HG02623 (cell line): ENCODE data around the gene KYAT1.

Experiments
- ATAC-seq: cut with Tn5 transposase; IDR thresholded peaks from one replicate; pipeline ENCODE4 v1.9.1; 2021; ENCODE audit warnings: moderate library complexity; ENCODE audit not compliant: unreplicated experiment

The KYAT1 gene

DNA sequence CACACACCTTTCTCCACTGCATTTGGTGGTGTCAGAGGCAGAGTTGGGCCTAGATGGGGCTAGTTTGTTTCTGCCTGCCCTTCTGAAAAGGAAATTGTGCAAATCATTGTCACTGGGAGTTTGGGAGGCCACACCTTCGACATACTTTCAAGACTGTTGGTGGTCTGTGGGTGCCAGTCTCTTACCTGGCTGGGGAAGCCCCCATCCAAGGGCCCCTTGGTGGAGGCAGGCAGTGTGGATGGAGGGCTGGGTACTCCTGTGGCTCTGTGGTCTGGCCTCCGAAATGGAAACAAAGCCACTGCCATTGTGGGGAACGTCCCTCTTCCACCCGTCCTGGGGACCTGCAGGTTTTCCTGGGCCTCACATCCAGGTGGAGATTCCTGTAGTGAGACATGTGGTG is 28.1 kb upstream of the KYAT1 start:
- no peak for ATAC-seq

DNA sequence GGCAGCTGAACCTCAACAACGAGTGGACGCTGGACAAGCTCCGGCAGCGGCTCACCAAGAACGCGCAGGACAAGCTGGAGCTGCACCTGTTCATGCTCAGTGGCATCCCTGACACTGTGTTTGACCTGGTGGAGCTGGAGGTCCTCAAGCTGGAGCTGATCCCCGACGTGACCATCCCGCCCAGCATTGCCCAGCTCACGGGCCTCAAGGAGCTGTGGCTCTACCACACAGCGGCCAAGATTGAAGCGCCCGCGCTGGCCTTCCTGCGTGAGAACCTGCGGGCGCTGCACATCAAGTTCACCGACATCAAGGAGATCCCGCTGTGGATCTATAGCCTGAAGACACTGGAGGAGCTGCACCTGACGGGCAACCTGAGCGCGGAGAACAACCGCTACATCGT is 26.6 kb upstream of the KYAT1 start:
- ATAC-seq, result no peak

DNA sequence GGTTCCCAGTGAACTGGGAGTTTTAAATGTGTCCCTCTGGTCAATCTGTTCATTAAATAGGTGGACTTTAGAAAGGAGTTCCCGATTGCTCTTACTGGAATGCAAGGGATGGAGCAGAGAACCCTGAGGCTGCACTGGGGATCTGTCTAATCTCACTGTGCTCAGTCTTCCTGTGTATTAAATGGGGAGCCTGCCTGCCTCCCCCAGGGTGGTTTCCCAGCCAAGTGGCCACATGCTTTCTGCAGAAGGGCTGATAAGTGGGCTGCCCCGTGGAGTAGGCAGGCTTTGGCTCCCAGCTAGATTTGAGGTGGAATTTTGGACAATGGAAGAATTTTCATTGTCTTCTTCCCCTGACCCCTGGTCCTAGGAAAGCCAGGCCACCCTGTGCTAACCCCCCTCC is 25.0 kb upstream of the KYAT1 start:
- no peak for ATAC-seq

GRCh38 chr9:128905964-128906363 is 24.2 kb upstream of the KYAT1 start:
- ATAC-seq, result no peak

- no peak for ATAC-seq
Measured at GRCh38 chr9:128903871-128904620, 22.3 kb upstream of the KYAT1 start.

GRCh38 chr9:128903079-128903461 is 21.3 kb upstream of the KYAT1 start:
- ATAC-seq, result no peak

DNA sequence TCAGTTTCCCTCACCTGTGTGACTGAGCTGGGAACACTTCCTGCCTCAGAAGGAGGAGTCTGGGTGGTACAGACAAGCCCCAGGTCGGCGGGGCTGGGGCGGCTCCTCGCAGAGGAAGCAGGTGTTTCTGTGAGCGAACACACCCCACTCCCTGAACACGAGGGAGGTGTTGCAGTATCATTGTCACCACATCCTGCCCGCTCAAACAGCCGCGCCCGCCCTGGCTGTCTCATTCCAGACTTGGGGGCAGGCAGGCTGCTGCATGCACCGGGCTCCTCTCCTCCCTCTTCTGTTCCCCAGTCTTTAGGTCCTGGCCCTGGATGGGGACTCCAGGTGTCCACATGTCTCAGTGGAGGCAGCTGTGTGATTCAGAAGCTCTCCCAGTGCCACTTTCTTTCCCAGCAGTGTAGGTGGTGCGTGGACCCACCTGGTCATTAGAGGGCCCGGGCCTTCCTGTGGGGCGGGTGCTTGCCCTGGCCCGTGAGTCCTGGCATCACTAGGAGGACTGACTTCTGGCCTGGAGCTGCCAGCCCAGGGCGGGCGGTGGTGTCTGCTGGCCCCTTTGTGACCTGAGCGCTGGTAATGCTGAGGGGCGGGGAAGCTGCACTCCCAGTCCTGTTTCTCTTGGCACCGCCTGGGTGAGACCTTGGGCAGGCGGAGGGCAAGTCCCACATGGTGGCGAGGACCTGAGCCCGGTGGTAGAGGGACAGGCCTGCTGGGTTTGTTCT is 20.8 kb upstream of the KYAT1 start:
- peak; percentile 72 for ATAC-seq

- no peak for ATAC-seq
Measured at GRCh38 chr9:128901822-128902221, 20.1 kb upstream of the KYAT1 start.

DNA sequence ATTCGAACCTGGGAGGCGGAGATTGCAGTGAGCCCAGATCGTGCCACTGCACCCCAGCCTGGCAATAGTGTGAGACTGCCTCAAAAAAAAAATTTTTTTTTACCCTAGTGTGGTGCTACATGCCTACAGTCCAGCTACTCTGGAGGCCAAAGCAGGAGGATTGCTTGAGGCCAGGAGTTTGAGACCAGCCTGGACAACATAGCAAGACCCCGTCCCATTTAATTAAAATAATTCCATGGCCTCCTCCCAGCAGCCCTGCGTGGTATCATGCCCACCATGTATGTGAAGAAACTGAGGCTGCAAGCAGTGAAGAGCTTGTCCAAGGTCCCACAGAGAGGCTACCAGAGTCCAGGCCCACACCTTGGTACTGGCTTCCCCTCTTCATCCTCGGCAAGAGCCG is 19.6 kb upstream of the KYAT1 start:
- ATAC-seq, result no peak

GRCh38 chr9:128899566-128900322 is 18.0 kb upstream of the KYAT1 start:
- no peak for ATAC-seq

GRCh38 chr9:128898845-128899565 is 17.3 kb upstream of the KYAT1 start:
- ATAC-seq, result no peak

GRCh38 chr9:128898382-128898781 is 16.6 kb upstream of the KYAT1 start:
- ATAC-seq, result no peak

DNA sequence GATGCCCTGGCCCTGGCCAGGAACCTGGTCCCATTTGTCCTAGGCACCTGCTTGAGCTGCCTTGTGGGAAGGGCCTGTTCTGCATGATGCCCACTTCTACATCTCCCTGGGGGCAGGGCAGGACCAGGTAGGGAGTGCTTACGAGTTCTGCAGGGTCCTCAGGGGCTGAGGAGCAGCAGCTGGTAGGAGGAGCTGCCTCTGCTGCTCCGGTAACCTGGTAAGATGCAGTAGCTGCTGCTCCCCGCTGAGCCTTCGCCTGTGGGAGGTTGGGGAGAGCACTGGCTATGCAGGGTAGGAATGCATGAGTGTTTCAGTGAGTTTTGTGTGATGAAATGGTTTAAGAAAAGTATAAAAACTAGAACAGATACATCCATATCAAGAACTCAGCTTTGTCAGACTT is 13.8 kb upstream of the KYAT1 start:
- no peak for ATAC-seq

- no peak for ATAC-seq
Measured at GRCh38 chr9:128894764-128895163, 13.0 kb upstream of the KYAT1 start.

GRCh38 chr9:128893354-128893753 is 11.6 kb upstream of the KYAT1 start:
- ATAC-seq, result no peak

GRCh38 chr9:128892221-128892921 is 10.6 kb upstream of the KYAT1 start:
- ATAC-seq, result no peak

- no peak for ATAC-seq
Measured at GRCh38 chr9:128891321-128892220, 9.8 kb upstream of the KYAT1 start.

DNA sequence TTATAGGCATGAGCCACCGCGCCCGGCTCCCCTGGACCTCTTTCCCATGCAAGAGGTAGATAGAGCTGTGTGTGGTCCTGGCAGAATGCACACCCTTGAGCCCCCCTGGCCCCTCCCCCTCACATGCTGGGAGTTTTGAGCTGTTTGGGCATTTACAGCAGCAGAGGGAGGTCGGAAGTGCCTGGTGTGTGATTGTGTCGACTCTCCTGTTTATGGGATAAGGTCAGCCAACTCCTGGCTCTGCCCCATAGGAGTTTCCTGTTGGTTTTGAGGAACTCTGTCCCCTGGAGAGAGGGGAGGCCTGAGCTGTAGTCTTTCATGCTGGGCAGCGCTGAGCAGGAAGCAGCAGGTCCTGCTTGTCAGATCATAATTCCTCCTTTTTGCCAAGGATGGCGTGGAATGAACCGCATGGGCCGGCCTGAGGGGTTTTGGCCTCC is 6.2 kb upstream of the KYAT1 start:
- no peak for ATAC-seq

DNA sequence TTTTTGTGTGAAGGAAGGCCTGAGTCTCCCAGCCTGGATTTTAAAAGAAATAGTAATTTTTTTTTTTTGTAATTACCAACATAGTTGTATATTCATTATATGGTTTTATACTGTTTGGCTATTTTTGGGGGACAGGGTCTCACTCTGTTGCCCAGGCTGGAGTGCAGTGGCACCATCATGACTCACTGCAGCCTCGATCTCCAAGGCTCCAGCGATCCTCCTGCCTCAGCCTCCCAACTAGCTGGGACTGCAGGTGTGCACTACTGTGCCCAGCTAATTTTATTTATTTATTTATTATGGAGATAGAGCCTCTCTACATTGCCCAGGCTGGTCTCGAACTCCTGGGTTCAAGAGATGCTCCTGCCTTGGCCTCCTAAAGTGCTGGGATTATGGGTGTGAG is 5.3 kb upstream of the KYAT1 start:
- no peak for ATAC-seq
